ENCODE measurements around the gene CDH4. TPM values are rescaled to one million over a fixed set of nuclear protein-coding genes. Genes with fewer than 3 reads are reported as not detected.
"Not testable (repeated sequence)": the region's sequence is repeated elsewhere in the genome, so short reads cannot be mapped to it uniquely, and the experiment has no call there.

The CDH4 gene
- total and polyA plus RNA-seq, 2 of the 4 experiments (the other 2 are of a cell fraction), result 1.6 to 3.5 TPM

DNA sequence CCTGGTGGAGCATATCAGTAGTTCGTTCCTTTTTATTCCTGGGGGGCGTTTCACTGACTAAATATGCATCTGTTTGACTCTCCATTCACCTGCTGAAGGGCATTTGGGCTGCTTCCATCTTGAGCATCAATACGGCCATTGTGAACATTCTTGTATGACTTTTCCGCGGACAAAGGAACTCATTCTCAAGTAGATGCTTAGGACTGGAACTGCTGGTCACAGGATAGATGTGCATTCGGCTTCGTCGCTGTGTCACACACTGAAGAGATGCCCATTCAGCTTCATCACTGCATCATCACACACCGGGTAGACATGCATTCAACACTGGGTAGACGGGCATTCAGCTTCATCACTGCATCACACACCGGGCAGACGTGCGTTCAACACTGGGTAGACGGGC lies 718.3 kb downstream of the CDH4 start:
- no peak overlapping the region for H2BK120ac ChIP-seq (ENCODE audit: low read depth, low read length)
- BruUV-seq (replicated peaks), result no TSS peak
- H2AFZ ChIP-seq (replicated peaks; ENCODE audit: low read length, poor library complexity), result no peak overlapping the region
- H4K91ac ChIP-seq (ENCODE audit: insufficient read depth, low read depth, low read length), result no peak overlapping the region
- intact Hi-C loops (cut with micrococcal nuclease) (no loop called here), dilution Hi-C loops (cut with HindIII; ENCODE audit: low sequenced_read_pairs, unreplicated experiment) (no loop called here), in situ Hi-C loops (cut with MboI; ENCODE audit: low sequenced_read_pairs) (no loop called here)
- H3K56ac ChIP-seq (ENCODE audit: extremely low read depth, insufficient read depth, low read length), result no peak overlapping the region
- no peak overlapping the region for H3K27ac ChIP-seq (ENCODE audit: insufficient read depth, low read length)
- H4K8ac ChIP-seq (ENCODE audit: low read depth in 2 of 2, low read length in 2 of 2), result no peak overlapping the region
- DNase-seq (no peak), ATAC-seq (ENCODE audit: low read depth) (no peak)
- peaks cover 20% of the 10 kb centered on the region for H3K36me3 ChIP-seq (ENCODE audit: control insufficient read depth, insufficient read depth, low read length)
- no peak overlapping the region for H2BK15ac ChIP-seq (ENCODE audit: low read depth, low read length)
- no peak overlapping the region for H3K18ac ChIP-seq (ENCODE audit: low read depth, low read length)
- no peak overlapping the region for H3K9ac ChIP-seq (ENCODE audit: low read depth, low read length)
- no peaks in the 10 kb centered on the region; the same call in 1 of the 2 replicates for H4K20me1 ChIP-seq (ENCODE audit: insufficient read depth, low read length)
- H2BK5ac ChIP-seq (ENCODE audit: low read depth, low read length, poor library complexity, severe bottlenecking), result no peak overlapping the region
- no peaks in the 10 kb centered on the region for H3K4me1 ChIP-seq (ENCODE audit: control insufficient read depth, insufficient read depth, low read length)
- no peak overlapping the region for H3K23ac ChIP-seq (ENCODE audit: low read depth, low read length)
- H2AK5ac ChIP-seq (ENCODE audit: low read depth, low read length), result no peak overlapping the region
- H3K4me3 ChIP-seq (ENCODE audit: insufficient read depth, low read depth, low read length), result no peak overlapping the region
- no peaks in the 10 kb centered on the region for H3K79me1 ChIP-seq (ENCODE audit: low read depth in 1 of 2, low read length in 2 of 2)
- no peak overlapping the region for H2AK9ac ChIP-seq (replicated peaks; ENCODE audit: low read depth, low read length, poor library complexity)
- H4K5ac ChIP-seq (ENCODE audit: low read depth, low read length), result no peak overlapping the region
- TF ChIP-seq RCOR1 (IDR thresholded peaks at IDR 0.05; ENCODE audit: insufficient replicate concordance, low read length), result no peak
- TF ChIP-seq NFE2L2 (IDR thresholded peaks at IDR 0.05; ENCODE audit: low read depth, low read length), result no peak
- TF ChIP-seq RFX5 (IDR thresholded peaks at IDR 0.05; ENCODE audit: low read depth, low read length), result no peak
- TF ChIP-seq MAFK (IDR thresholded peaks at IDR 0.05; ENCODE audit: low read depth, low read length), result no peak
- no peak overlapping the region for H3K14ac ChIP-seq (replicated peaks; ENCODE audit: low read depth, low read length)
- peaks cover 3% of the 10 kb centered on the region; the same call in 1 of the 2 replicates for H3K9me3 ChIP-seq (ENCODE audit: control insufficient read depth, insufficient read depth, low read length)
- 0 out of 2 replicates have a peak, but pooled peaks cover 3% of the 10 kb centered on the region for H3K9me1 ChIP-seq (ENCODE audit: insufficient read depth, low read length)
- ChIA-PET POLR2A (ENCODE audit: unreplicated experiment) (no interaction called here), CTCF (no interaction called here)
- 96% methylated on average over 5 of the region's 14 CpGs; no CpG with 5 or more reads in 1 of the 2 experiments for WGBS, 2 experiments (ENCODE audit: extremely low coverage in 2 of 2, insufficient read length in 1 of 2)
- no peak overlapping the region for H2BK20ac ChIP-seq (ENCODE audit: low read depth, low read length)
- H3K4ac ChIP-seq (ENCODE audit: low read depth, low read length), result no peak overlapping the region
- no peak overlapping the region for H3K4me2 ChIP-seq (ENCODE audit: low read depth, low read length)
- H3K27me3 ChIP-seq (ENCODE audit: control insufficient read depth, insufficient read depth, low read length), result peaks cover 9% of the 10 kb centered on the region; the same call in 1 of the 2 replicates

DNA sequence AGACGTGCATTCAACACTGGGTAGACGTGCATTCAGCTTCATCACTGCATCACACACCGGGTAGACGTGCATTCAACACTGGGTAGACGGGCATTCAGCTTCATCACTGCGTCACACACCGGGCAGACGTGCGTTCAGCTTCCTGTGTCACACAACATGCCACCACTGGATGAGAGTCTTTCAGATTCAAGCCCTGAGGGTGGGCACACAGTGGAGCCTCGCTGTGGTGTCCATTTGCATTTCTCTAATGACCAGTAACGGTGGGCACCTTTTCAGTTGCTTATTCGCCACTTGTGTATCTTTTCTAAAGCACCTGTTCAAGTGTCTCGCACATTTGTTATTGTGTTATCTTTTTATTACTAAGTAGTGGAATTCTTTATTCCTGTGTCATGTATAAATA lies 719.5 kb downstream of the CDH4 start:
- in situ Hi-C loops (cut with MboI; ENCODE audit: low sequenced_read_pairs), result not testable (repeated sequence)

More for the DNA sequence above, 719.5 kb downstream of the CDH4 start:
- H3K18ac ChIP-seq (ENCODE audit: low read depth, low read length); POLR2A ChIA-PET (ENCODE audit: unreplicated experiment); dilution Hi-C loops (cut with HindIII; ENCODE audit: low sequenced_read_pairs, unreplicated experiment); H3K79me1 ChIP-seq (ENCODE audit: low read depth in 1 of 2, low read length in 2 of 2); H4K20me1 ChIP-seq (ENCODE audit: insufficient read depth, low read length); H3K9me1 ChIP-seq (ENCODE audit: insufficient read depth, low read length); H2AK5ac ChIP-seq (ENCODE audit: low read depth, low read length); H3K4me2 ChIP-seq (ENCODE audit: low read depth, low read length); H3K56ac ChIP-seq (ENCODE audit: extremely low read depth, insufficient read depth, low read length); H3K27me3 ChIP-seq (ENCODE audit: control insufficient read depth, insufficient read depth, low read length); H3K9me3 ChIP-seq (ENCODE audit: control insufficient read depth, insufficient read depth, low read length); BruUV-seq (replicated peaks); H2BK5ac ChIP-seq (ENCODE audit: low read depth, low read length, poor library complexity, severe bottlenecking); H3K27ac ChIP-seq (ENCODE audit: insufficient read depth, low read length); H2BK120ac ChIP-seq (ENCODE audit: low read depth, low read length); H3K4ac ChIP-seq (ENCODE audit: low read depth, low read length); H3K9ac ChIP-seq (ENCODE audit: low read depth, low read length); H4K91ac ChIP-seq (ENCODE audit: insufficient read depth, low read depth, low read length); ATAC-seq (ENCODE audit: low read depth); H3K4me1 ChIP-seq (ENCODE audit: control insufficient read depth, insufficient read depth, low read length); H3K4me3 ChIP-seq (ENCODE audit: insufficient read depth, low read depth, low read length); H2BK20ac ChIP-seq (ENCODE audit: low read depth, low read length); H2AFZ ChIP-seq (replicated peaks; ENCODE audit: low read length, poor library complexity); H3K14ac ChIP-seq (replicated peaks; ENCODE audit: low read depth, low read length); H2AK9ac ChIP-seq (replicated peaks; ENCODE audit: low read depth, low read length, poor library complexity); intact Hi-C loops (cut with micrococcal nuclease); H3K23ac ChIP-seq (ENCODE audit: low read depth, low read length); H4K5ac ChIP-seq (ENCODE audit: low read depth, low read length); H4K8ac ChIP-seq (ENCODE audit: low read depth in 2 of 2, low read length in 2 of 2); H2BK15ac ChIP-seq (ENCODE audit: low read depth, low read length); DNase-seq; CTCF ChIA-PET: not testable (repeated sequence)
- H3K36me3 ChIP-seq (ENCODE audit: control insufficient read depth, insufficient read depth, low read length), result peaks cover 22% of the 10 kb centered on the region
- WGBS, 2 experiments (ENCODE audit: extremely low coverage in 2 of 2, insufficient read length in 1 of 2), result 96% methylated on average over 5 of the region's 13 CpGs; no CpG with 5 or more reads in 1 of the 2 experiments

Data from IMR-90 (cell line).